Measurements from ENCODE around the gene SH3TC1. TPM values are rescaled to one million over a fixed set of nuclear protein-coding genes. Genes with fewer than 3 reads are reported as not detected.

Gene SH3TC1
- total and polyA plus RNA-seq, 2 of the 8 experiments (the other 6 are each of a cell fraction or from before 2014, with no cell fraction given): 0.15 TPM; not detected in 1

DNA sequence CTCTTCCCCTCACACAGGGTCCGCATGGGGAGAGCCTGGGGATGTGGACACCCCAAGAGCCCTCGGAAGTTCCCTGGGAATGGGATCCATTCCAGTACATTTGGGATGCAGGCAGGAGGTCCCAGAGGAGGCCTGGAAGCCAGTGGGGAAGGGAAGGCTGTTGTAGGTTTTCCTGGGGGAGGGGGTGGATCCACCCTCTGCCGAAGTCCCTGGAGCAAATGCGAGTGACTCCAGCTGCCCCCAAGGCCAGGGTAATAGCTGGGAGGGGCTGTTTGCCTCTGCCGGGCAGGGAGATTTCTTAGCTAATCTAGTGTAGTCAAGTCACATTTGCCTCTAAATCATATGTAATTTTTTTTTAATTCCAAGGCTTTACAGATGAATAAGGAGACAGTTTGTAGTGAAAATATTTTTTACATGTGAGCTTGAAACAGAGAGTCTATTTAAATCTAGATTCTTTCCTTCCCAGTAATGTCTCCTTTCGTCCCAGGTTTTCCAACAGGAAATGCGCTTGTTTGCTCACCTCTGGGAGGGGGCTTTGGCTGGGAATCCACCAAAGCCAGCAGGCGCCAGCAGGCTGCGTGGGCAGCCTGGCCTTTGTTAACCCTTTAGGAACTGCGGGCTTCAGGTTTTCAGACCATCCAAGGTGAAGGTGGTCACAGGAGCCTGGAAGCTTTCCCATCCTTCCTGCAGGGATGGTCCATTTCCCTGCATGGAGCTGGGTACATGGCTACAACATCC, 26.8 kb downstream of the SH3TC1 start:
- H3K4me2 ChIP-seq (ENCODE audit: insufficient read depth in 1 of 2, low read depth in 2 of 2, low read length in 2 of 2): peak overlapping the region in 1 of 2 experiments; percentile 3; a peak in 1 of 4 replicates
- H2BK12ac ChIP-seq (ENCODE audit: low read depth, low read length): peak overlapping the region; percentile 90; the same call in 1 of the 2 replicates
- H3K23me2 ChIP-seq (ENCODE audit: low read depth, low read length): no peaks in the 10 kb centered on the region; the same call in 1 of the 2 replicates
- H2BK5ac ChIP-seq (ENCODE audit: low read depth, low read length): peak overlapping the region; percentile 88; the same call in 1 of the 2 replicates
- H3K9me3 ChIP-seq (ENCODE audit: insufficient read depth in 2 of 2, low read depth in 1 of 2, low read length in 1 of 2): no peaks in the 10 kb centered on the region
- H4K20me1 ChIP-seq (replicated peaks in 1 of 2; ENCODE audit: control insufficient read depth in 1 of 2, insufficient read depth in 2 of 2, low read length in 2 of 2): no peaks in the 10 kb centered on the region
- H2AK5ac ChIP-seq (ENCODE audit: low read depth, low read length): 0 out of 2 replicates have a peak overlapping the region, but pooled peaks have one; percentile 39
- H2BK15ac ChIP-seq (ENCODE audit: low read length): no peak overlapping the region
- peak overlapping the region; percentile 75 for H3K4ac ChIP-seq (replicated peaks; ENCODE audit: insufficient read length, low read depth, low read length)
- no peaks in the 10 kb centered on the region for H3K36me3 ChIP-seq (ENCODE audit: control insufficient read depth in 2 of 4, insufficient read depth in 4 of 4, low read length in 3 of 4)
- no peaks in the 10 kb centered on the region for H3K79me2 ChIP-seq (ENCODE audit: control insufficient read depth in 1 of 2, insufficient read depth in 2 of 2, low read length in 2 of 2)
- no peak overlapping the region for H3K18ac ChIP-seq (ENCODE audit: extremely low read depth, low read length)
- peak overlapping the region; percentile 75 for H2BK120ac ChIP-seq (replicated peaks; ENCODE audit: low read depth, low read length)
- peak overlapping the region; percentile 59 for H4K8ac ChIP-seq (ENCODE audit: extremely low read depth, insufficient read depth, low read length)
- peak; percentile 94 for TF ChIP-seq EGR1 (IDR thresholded peaks at IDR 0.05; ENCODE audit: borderline replicate concordance, low read depth, low read length)
- TF ChIP-seq CREB1 (IDR thresholded peaks at IDR 0.05): no peak
- TF ChIP-seq SP1 (IDR thresholded peaks at IDR 0.05; ENCODE audit: low read depth, low read length): 0 out of 2 replicates have a peak, but pooled peaks have one; percentile 39
- TF ChIP-seq, protein P1, sequence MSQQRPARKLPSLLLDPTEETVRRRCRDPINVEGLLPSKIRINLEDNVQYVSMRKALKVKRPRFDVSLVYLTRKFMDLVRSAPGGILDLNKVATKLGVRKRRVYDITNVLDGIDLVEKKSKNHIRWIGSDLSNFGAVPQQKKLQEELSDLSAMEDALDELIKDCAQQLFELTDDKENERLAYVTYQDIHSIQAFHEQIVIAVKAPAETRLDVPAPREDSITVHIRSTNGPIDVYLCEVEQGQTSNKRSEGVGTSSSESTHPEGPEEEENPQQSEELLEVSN (IDR thresholded peaks at IDR 0.05): no peak
- no peak for TF ChIP-seq CEBPB (IDR thresholded peaks at IDR 0.05; ENCODE audit: low read depth, low read length)
- 37% methylated on average over 10 of the region's 10 CpGs; no CpG with 5 or more reads in 1 of the 2 experiments for WGBS, 2 experiments (ENCODE audit: extremely low coverage in 1 of 2, insufficient coverage in 1 of 2, insufficient read length in 1 of 2, insufficient replicate concordance in 2 of 2, low coverage in 1 of 2, low lambda C conversion rate in 2 of 2, missing lambda C conversion rate in 1 of 2)
- ChIA-PET POLR2A (ENCODE audit: partially characterized antibody) (no interaction called here), CTCF (ENCODE audit: partially characterized antibody) (interaction anchor here (0.7 to 5.3 kb wide), 14 partner anchors 9 to 230 kb away, joined by 3 to 27 read pairs (median 4); no protein-coding TSS in a partner anchor)
- H4K91ac ChIP-seq (replicated peaks; ENCODE audit: insufficient read length, low read length): peak overlapping the region; percentile 88
- H3K4me1 ChIP-seq (replicated peaks in 1 of 4; ENCODE audit: control insufficient read depth in 3 of 4, insufficient read depth in 4 of 4, low read length in 3 of 4): peaks cover 6 to 17% (median 11%) of the 10 kb centered on the region in 4 experiments
- H3K23ac ChIP-seq (ENCODE audit: insufficient read length): no peak overlapping the region
- no peak for DNase-seq (ENCODE audit: low read depth in 1 of 2, low spot score in 2 of 2)
- H3K79me1 ChIP-seq (ENCODE audit: low read depth, low read length): no peaks in the 10 kb centered on the region
- H3K27ac ChIP-seq (ENCODE audit: low read depth, low read length): peak overlapping the region; percentile 7; the same call in 1 of the 2 replicates
- FAIRE-seq: no peak
- no peaks in the 10 kb centered on the region; a peak in 1 of 7 replicates for H3K27me3 ChIP-seq (replicated peaks in 1 of 4; ENCODE audit: control insufficient read depth in 3 of 4, extremely low read depth in 1 of 4, insufficient read depth in 3 of 4, low read length in 3 of 4)
- H3K14ac ChIP-seq (ENCODE audit: insufficient read length): no peak overlapping the region
- peak overlapping the region; percentile 1 for H3K56ac ChIP-seq (replicated peaks; ENCODE audit: insufficient read length, low read depth, low read length)
- no peak overlapping the region for H3K9ac ChIP-seq (replicated peaks in 1 of 4; ENCODE audit: extremely low read depth in 1 of 4, low read depth in 3 of 4, low read length in 3 of 4)
- H2BK20ac ChIP-seq (ENCODE audit: low read length): peak overlapping the region; percentile 90; the same call in 1 of the 2 replicates
- H4K5ac ChIP-seq (ENCODE audit: insufficient read length, low read depth, low read length): peak overlapping the region; percentile 29
- peak overlapping the region in 1 of 4 experiments; percentile 7; a peak in 1 of 8 replicates for H3K4me3 ChIP-seq (ENCODE audit: extremely low read depth in 1 of 4, insufficient read depth in 2 of 4, low read depth in 3 of 4, low read length in 4 of 4)
- H2AFZ ChIP-seq (ENCODE audit: low read length): peak overlapping the region; percentile 63
